Skeletal muscle tissue (tissue), 4 donors: Measurements from ENCODE around the gene ZSWIM3. TPM values are rescaled to one million over a fixed set of nuclear protein-coding genes. Genes with fewer than 3 reads are reported as not detected.
"Not testable (repeated sequence)": the region's sequence is repeated elsewhere in the genome, so short reads cannot be mapped to it uniquely, and the experiment has no call there.

Experiments
- H3K27ac ChIP-seq: one replicate; pipeline ENCODE4 v1.7.0; 2013; ENCODE audit warnings: mild to moderate bottlenecking, low read depth, low read length, inconsistent platforms
- H3K27me3 ChIP-seq, 3 donors: one replicate each; pipeline ENCODE4 v1.7.0; 2013; ENCODE audit warnings: low read length in 3 of 3; ENCODE audit not compliant: control insufficient read depth in 3 of 3, insufficient read depth in 3 of 3
- H3K36me3 ChIP-seq, 3 donors: one replicate each; pipeline ENCODE4 v1.7.0; 2013; ENCODE audit warnings: low read length in 3 of 3; ENCODE audit not compliant: control insufficient read depth in 3 of 3, insufficient read depth in 3 of 3
- H3K4me1 ChIP-seq, 3 donors: one replicate each; pipeline ENCODE4 v1.7.0; 2013; ENCODE audit warnings: low read length in 3 of 3, mild to moderate bottlenecking in 3 of 3; ENCODE audit not compliant: control insufficient read depth in 3 of 3, insufficient read depth in 3 of 3
- H3K4me3 ChIP-seq, 3 donors: one replicate each; pipeline ENCODE4 v1.7.0; 2013; ENCODE audit warnings: low read length in 3 of 3
- H3K9ac ChIP-seq, 3 donors: one replicate each; pipeline ENCODE4 v1.7.0; 2013; ENCODE audit warnings: low read length in 3 of 3, mild to moderate bottlenecking in 3 of 3, moderate library complexity in 2 of 3, low read depth in 1 of 3
- H3K9me3 ChIP-seq, 3 donors: one replicate each; pipeline ENCODE4 v1.7.0; 2013; ENCODE audit warnings: low read length in 3 of 3; ENCODE audit not compliant: control insufficient read depth in 3 of 3
- total RNA-seq: library from RNA; depleted of rRNA; stranded (reverse); fragments of >200 nt; gene quantifications from one replicate; pipeline ENCODE4 v1.2.3, GENCODE V29; 2014
- donor health status: Osteomylitis.

The ZSWIM3 gene
- total RNA-seq, 1 donor from 2014 or later: 7.8 TPM

GRCh38 chr20:45867819-45868176, 10.4 kb downstream of the ZSWIM3 start:
- peaks cover 0 to 4% (median 3%) of the 10 kb centered on the region in 3 donors for H3K36me3 ChIP-seq
- H3K27ac ChIP-seq: no peak overlapping the region
- H3K9me3 ChIP-seq: no peaks in the 10 kb centered on the region
- H3K9ac ChIP-seq: no peak overlapping the region
- H3K4me3 ChIP-seq: no peak overlapping the region
- H3K4me1 ChIP-seq: no peaks in the 10 kb centered on the region
- no peaks in the 10 kb centered on the region for H3K27me3 ChIP-seq

- Histone ChIP-seq H3K27me3 (no peaks in the 10 kb centered on the region), H3K36me3 (peaks cover 11 to 15% (median 12%) of the 10 kb centered on the region in 3 donors), H3K4me1 (no peaks in the 10 kb centered on the region), H3K4me3 (no peak overlapping the region), H3K27ac (no peak overlapping the region), H3K9ac (no peak overlapping the region), H3K9me3 (no peaks in the 10 kb centered on the region)
Measured at GRCh38 chr20:45872626-45873025, 15.2 kb downstream of the ZSWIM3 start.

GRCh38 chr20:45873409-45874103, 16.1 kb downstream of the ZSWIM3 start:
- no peak overlapping the region for H3K9ac ChIP-seq
- no peaks in the 10 kb centered on the region for H3K9me3 ChIP-seq
- peaks cover 20 to 24% (median 20%) of the 10 kb centered on the region in 3 donors for H3K36me3 ChIP-seq
- H3K27me3 ChIP-seq: no peaks in the 10 kb centered on the region
- H3K27ac ChIP-seq: no peak overlapping the region
- H3K4me1 ChIP-seq: no peaks in the 10 kb centered on the region
- no peak overlapping the region for H3K4me3 ChIP-seq

- H3K4me3 ChIP-seq, H3K9ac ChIP-seq, H3K27ac ChIP-seq, H3K9me3 ChIP-seq, H3K27me3 ChIP-seq, H3K4me1 ChIP-seq: not testable (repeated sequence)
- peaks cover 20 to 26% (median 21%) of the 10 kb centered on the region in 3 donors for H3K36me3 ChIP-seq
Measured at GRCh38 chr20:45874104-45874481, 16.7 kb downstream of the ZSWIM3 start.

- no peaks in the 10 kb centered on the region for H3K27me3 ChIP-seq
- H3K4me3 ChIP-seq: no peak overlapping the region
- H3K9ac ChIP-seq: no peak overlapping the region
- H3K27ac ChIP-seq: no peak overlapping the region
- H3K9me3 ChIP-seq: no peaks in the 10 kb centered on the region
- peaks cover 20 to 26% (median 21%) of the 10 kb centered on the region in 3 donors for H3K36me3 ChIP-seq
- H3K4me1 ChIP-seq: no peaks in the 10 kb centered on the region
Measured at GRCh38 chr20:45874576-45874975, 17.2 kb downstream of the ZSWIM3 start.

- Histone ChIP-seq H3K27ac (no peak overlapping the region), H3K4me3 (no peak overlapping the region), H3K4me1 (peaks cover 11 to 16% (median 13%) of the 10 kb centered on the region in 3 donors), H3K36me3 (peaks cover 25 to 28% (median 26%) of the 10 kb centered on the region in 3 donors), H3K27me3 (no peaks in the 10 kb centered on the region), H3K9me3 (no peaks in the 10 kb centered on the region), H3K9ac (peak overlapping the region in 1 of 3 donors; percentile 25)
Measured at GRCh38 chr20:45878076-45878761, 20.8 kb downstream of the ZSWIM3 start.

GRCh38 chr20:45880988-45881788, 23.8 kb downstream of the ZSWIM3 start, which contains the start of gene ZSWIM1:
Gene ZSWIM1 (plus strand): TSS chr20:45881227. CDS start chr20:45882593, 1,366 bp downstream.
- Histone ChIP-seq H3K4me1 (peaks cover 17 to 29% (median 20%) of the 10 kb centered on the region in 3 donors), H3K9ac (peak within 1 kb of the TSS; percentile 76 to 99 (median 96)), H3K4me3 (peak within 1 kb of the TSS; percentile 78 to 99 (median 98)), H3K9me3 (no peaks in the 10 kb centered on the region), H3K27ac (peak within 1 kb of the TSS; percentile 84), H3K36me3 (peaks cover 33 to 37% (median 35%) of the 10 kb centered on the region in 3 donors), H3K27me3 (no peaks in the 10 kb centered on the region)

GRCh38 chr20:45882469-45883099, 25.2 kb downstream of the ZSWIM3 start:
- Histone ChIP-seq H3K27ac (no peak overlapping the region), H3K4me3 (no peak overlapping the region), H3K36me3 (peaks cover 28 to 38% (median 37%) of the 10 kb centered on the region in 3 donors), H3K27me3 (no peaks in the 10 kb centered on the region), H3K4me1 (peaks cover 20 to 34% (median 23%) of the 10 kb centered on the region in 3 donors), H3K9me3 (no peaks in the 10 kb centered on the region), H3K9ac (peak overlapping the region in 1 of 3 donors; percentile 8)

- Histone ChIP-seq H3K9ac (peak overlapping the region in 1 of 3 donors; percentile 8), H3K36me3 (peaks cover 27 to 37% (median 33%) of the 10 kb centered on the region in 3 donors), H3K4me1 (peaks cover 20 to 34% (median 25%) of the 10 kb centered on the region in 3 donors), H3K9me3 (no peaks in the 10 kb centered on the region), H3K27me3 (no peaks in the 10 kb centered on the region), H3K27ac (no peak overlapping the region), H3K4me3 (no peak overlapping the region)
Measured at GRCh38 chr20:45883100-45883469, 25.7 kb downstream of the ZSWIM3 start.
